Left lung (tissue), 10 donors: Measurements from ENCODE around the gene KCNAB2. TPM values are rescaled to one million over a fixed set of nuclear protein-coding genes. Genes with fewer than 3 reads are reported as not detected.

Experiments used
- ATAC-seq: fragments of 200-7000 bp; cut with Tn5 transposase; one replicate; pipeline ENCODE4 v1.9.1; 2020; ENCODE audit warnings: moderate library complexity
- DNase-seq, 4 donors: peaks; one replicate each; pipeline ENCODE4 v3.0.0-alpha.2; 2013 to 2020
- H3K27ac ChIP-seq, 2 donors: fragments of 200-600 bp; sonication (generic) in 1 of 2; one replicate each; pipeline versions ENCODE4 v1.5.0 to v1.8.0; 2020 to 2021
- H3K27me3 ChIP-seq, 2 donors: fragments of 200-600 bp; sonication (generic) in 1 of 2; one replicate each; pipeline versions ENCODE4 v1.5.0 to v1.8.0; 2020 to 2021
- H3K36me3 ChIP-seq, 2 donors: fragments of 200-600 bp; sonication (generic) in 1 of 2; one replicate each; pipeline versions ENCODE4 v1.5.0 to v1.8.0; 2020 to 2021
- H3K4me1 ChIP-seq, 2 donors: fragments of 200-600 bp; one replicate each; pipeline ENCODE4 v1.8.0; 2021
- H3K4me3 ChIP-seq, 2 donors: fragments of 200-600 bp; sonication (generic) in 1 of 2; one replicate each; pipeline versions ENCODE4 v1.5.0 to v1.8.0; 2020 to 2021; ENCODE audit warnings: mild to moderate bottlenecking in 1 of 2
- H3K9me3 ChIP-seq, 2 donors: fragments of 200-600 bp; sonication (generic) in 1 of 2; one replicate each; pipeline versions ENCODE4 v1.5.0 to v1.8.0; 2020 to 2021
- CTCF ChIP-seq, 2 donors: fragments of 200-600 bp; sonication (generic) in 1 of 2; IDR thresholded peaks; one replicate each; pipeline versions ENCODE4 v1.5.0 to v1.8.0; 2021; ENCODE audit warnings: antibody characterized with exemption in 2 of 2
- intact Hi-C, 2 donors: fragments of 100-400 bp; cut with DNase I; formaldehyde crosslinking; loops; one replicate each; pipeline versions ENCODE4 v1.11.2 to v1.14.2; 2022
- polyA plus RNA-seq, 6 donors: library from polyadenylated mRNA; unstranded; fragments of 120-200 nt; gene quantifications; one replicate each; pipeline ENCODE4 v1.2.1, GENCODE V29; 2013; ENCODE audit not compliant: insufficient read length in 6 of 6
- total RNA-seq, 2 donors: library from RNA; stranded (reverse); fragmentation: NEBNext Ultra II Directional; extraction: Animal tissue kit (Norgen Biotek cat#: 25700); gene quantifications; one replicate each; pipeline ENCODE4 v1.2.1, GENCODE V29; 2021
- donor health status: DM: no; HTN: yes; CAD: no.
- donor health status: DM: no; HTN: no; CAD: no.

The KCNAB2 gene
- total and polyA plus RNA-seq, 8 donors, result 5.6 to 82.5 (median 6.7) TPM

- H3K4me3 ChIP-seq, result no peak overlapping the region
- no peak for TF ChIP-seq CTCF (IDR thresholded peaks at IDR 0.05)
- intact Hi-C loops, result no loop called here
- H3K4me1 ChIP-seq, result peaks cover 0 to 6% of the 10 kb centered on the region in 2 donors
- ATAC-seq (no peak), DNase-seq (peak in 1 of 4 donors; percentile 34)
- H3K9me3 ChIP-seq, result no peaks in the 10 kb centered on the region
- peaks cover 0 to 47% of the 10 kb centered on the region in 2 donors for H3K27me3 ChIP-seq
- no peak overlapping the region for H3K27ac ChIP-seq
- H3K36me3 ChIP-seq, result no peaks in the 10 kb centered on the region
Observed at GRCh38 chr1:6123816-6124215, 78.1 kb downstream of the KCNAB2 start.

GRCh38 chr1:6124341-6124740 lies 78.7 kb downstream of the KCNAB2 start:
- peaks cover 0 to 6% of the 10 kb centered on the region in 2 donors for H3K4me1 ChIP-seq
- no peak for TF ChIP-seq CTCF (IDR thresholded peaks at IDR 0.05)
- H3K27ac ChIP-seq, result no peak overlapping the region
- no peaks in the 10 kb centered on the region for H3K9me3 ChIP-seq
- no peak overlapping the region for H3K4me3 ChIP-seq
- peaks cover 0 to 47% of the 10 kb centered on the region in 2 donors for H3K27me3 ChIP-seq
- no peak for ATAC-seq
- no peaks in the 10 kb centered on the region for H3K36me3 ChIP-seq
- peak in 1 of 4 donors; percentile 55 for DNase-seq
- intact Hi-C loops, result no loop called here

- no peak overlapping the region for H3K4me3 ChIP-seq
- ATAC-seq, result no peak
- H3K27me3 ChIP-seq, result peaks cover 0 to 47% of the 10 kb centered on the region in 2 donors
- H3K27ac ChIP-seq, result no peak overlapping the region
- intact Hi-C loops, result no loop called here
- H3K36me3 ChIP-seq, result no peaks in the 10 kb centered on the region
- H3K4me1 ChIP-seq, result peaks cover 0 to 6% of the 10 kb centered on the region in 2 donors
- H3K9me3 ChIP-seq, result no peaks in the 10 kb centered on the region
- TF ChIP-seq CTCF (IDR thresholded peaks at IDR 0.05), result no peak
- peak in 1 of 4 donors; percentile 69 for DNase-seq
Observed at GRCh38 chr1:6124746-6125365, 79.2 kb downstream of the KCNAB2 start.

GRCh38 chr1:6125366-6125765 lies 79.7 kb downstream of the KCNAB2 start:
- no peaks in the 10 kb centered on the region for H3K9me3 ChIP-seq
- intact Hi-C loops, result no loop called here
- peaks cover 0 to 6% of the 10 kb centered on the region in 2 donors for H3K4me1 ChIP-seq
- H3K27me3 ChIP-seq, result peaks cover 0 to 47% of the 10 kb centered on the region in 2 donors
- no peak overlapping the region for H3K27ac ChIP-seq
- TF ChIP-seq CTCF (IDR thresholded peaks at IDR 0.05), result no peak
- no peak for ATAC-seq
- DNase-seq, result peak in 1 of 4 donors; percentile 72
- no peaks in the 10 kb centered on the region for H3K36me3 ChIP-seq
- no peak overlapping the region for H3K4me3 ChIP-seq

GRCh38 chr1:6126028-6126427 lies 80.3 kb downstream of the KCNAB2 start:
- no peak for TF ChIP-seq CTCF (IDR thresholded peaks at IDR 0.05)
- no peak overlapping the region for H3K27ac ChIP-seq
- no peak for ATAC-seq
- H3K36me3 ChIP-seq, result no peaks in the 10 kb centered on the region
- peaks cover 0 to 47% of the 10 kb centered on the region in 2 donors for H3K27me3 ChIP-seq
- peak in 1 of 4 donors; percentile 57 for DNase-seq
- H3K4me1 ChIP-seq, result peaks cover 0 to 6% of the 10 kb centered on the region in 2 donors
- intact Hi-C loops, result no loop called here
- no peak overlapping the region for H3K4me3 ChIP-seq
- H3K9me3 ChIP-seq, result no peaks in the 10 kb centered on the region
